ENCODE data around the gene RNF224.

GRCh38 chr9:137191691-137192447 is 35.4 kb upstream of the RNF224 start:
- TF ChIP-seq, protein P1, sequence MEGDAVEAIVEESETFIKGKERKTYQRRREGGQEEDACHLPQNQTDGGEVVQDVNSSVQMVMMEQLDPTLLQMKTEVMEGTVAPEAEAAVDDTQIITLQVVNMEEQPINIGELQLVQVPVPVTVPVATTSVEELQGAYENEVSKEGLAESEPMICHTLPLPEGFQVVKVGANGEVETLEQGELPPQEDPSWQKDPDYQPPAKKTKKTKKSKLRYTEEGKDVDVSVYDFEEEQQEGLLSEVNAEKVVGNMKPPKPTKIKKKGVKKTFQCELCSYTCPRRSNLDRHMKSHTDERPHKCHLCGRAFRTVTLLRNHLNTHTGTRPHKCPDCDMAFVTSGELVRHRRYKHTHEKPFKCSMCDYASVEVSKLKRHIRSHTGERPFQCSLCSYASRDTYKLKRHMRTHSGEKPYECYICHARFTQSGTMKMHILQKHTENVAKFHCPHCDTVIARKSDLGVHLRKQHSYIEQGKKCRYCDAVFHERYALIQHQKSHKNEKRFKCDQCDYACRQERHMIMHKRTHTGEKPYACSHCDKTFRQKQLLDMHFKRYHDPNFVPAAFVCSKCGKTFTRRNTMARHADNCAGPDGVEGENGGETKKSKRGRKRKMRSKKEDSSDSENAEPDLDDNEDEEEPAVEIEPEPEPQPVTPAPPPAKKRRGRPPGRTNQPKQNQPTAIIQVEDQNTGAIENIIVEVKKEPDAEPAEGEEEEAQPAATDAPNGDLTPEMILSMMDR (conservative IDR thresholded peaks at IDR 0.05; ENCODE audit: low read depth, low read length) = no peak
- TF ChIP-seq EZH2phosphoT487 (IDR thresholded peaks at IDR 0.05; ENCODE audit: borderline replicate concordance, low read length) = no peak

Data from PC-3 (cell line).